GM12873 (cell line): ENCODE results near the gene UAP1L1.

Source experiments
- TF ChIP-seq, protein P1 (sequence below): IDR thresholded peaks from 2 replicates; pipeline ENCODE4 v1.5.1; 2012; ENCODE audit warnings: low read depth, mild to moderate bottlenecking, moderate library complexity, low read length, control low read depth; ENCODE audit not compliant: insufficient read depth; ENCODE audit errors: missing control alignments

Gene UAP1L1

DNA sequence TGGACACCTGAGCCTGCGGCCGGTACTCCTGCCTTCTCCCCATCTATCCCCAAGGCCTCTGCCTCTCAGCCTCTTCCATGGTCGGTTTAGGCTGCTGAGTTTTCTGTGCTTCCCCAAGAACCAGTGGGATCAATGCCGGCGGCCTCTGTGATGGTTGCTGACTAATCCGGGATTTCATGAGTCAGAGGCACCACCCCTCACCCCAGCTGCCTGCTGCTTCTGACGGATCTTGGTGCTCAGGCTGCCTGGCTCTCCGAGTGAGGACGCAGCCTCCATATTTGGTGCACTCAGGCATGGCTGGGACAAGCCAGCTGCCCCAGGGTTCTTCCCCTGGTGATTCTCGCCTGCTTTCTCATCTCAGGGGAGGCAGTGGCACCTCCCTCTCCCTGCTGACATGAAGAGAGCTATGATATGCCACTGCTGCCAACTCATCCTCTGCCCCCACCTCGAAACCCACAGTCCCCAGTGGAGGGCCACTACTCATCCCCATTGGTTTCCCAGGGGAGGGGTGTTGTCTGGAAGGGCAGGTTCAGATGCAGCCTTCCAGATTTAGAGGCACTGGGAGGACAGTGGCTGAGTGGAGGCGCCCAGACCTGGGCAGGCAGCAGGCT lies 6.2 kb downstream of the UAP1L1 start:
- TF ChIP-seq, protein P1, sequence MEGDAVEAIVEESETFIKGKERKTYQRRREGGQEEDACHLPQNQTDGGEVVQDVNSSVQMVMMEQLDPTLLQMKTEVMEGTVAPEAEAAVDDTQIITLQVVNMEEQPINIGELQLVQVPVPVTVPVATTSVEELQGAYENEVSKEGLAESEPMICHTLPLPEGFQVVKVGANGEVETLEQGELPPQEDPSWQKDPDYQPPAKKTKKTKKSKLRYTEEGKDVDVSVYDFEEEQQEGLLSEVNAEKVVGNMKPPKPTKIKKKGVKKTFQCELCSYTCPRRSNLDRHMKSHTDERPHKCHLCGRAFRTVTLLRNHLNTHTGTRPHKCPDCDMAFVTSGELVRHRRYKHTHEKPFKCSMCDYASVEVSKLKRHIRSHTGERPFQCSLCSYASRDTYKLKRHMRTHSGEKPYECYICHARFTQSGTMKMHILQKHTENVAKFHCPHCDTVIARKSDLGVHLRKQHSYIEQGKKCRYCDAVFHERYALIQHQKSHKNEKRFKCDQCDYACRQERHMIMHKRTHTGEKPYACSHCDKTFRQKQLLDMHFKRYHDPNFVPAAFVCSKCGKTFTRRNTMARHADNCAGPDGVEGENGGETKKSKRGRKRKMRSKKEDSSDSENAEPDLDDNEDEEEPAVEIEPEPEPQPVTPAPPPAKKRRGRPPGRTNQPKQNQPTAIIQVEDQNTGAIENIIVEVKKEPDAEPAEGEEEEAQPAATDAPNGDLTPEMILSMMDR = no peak

DNA sequence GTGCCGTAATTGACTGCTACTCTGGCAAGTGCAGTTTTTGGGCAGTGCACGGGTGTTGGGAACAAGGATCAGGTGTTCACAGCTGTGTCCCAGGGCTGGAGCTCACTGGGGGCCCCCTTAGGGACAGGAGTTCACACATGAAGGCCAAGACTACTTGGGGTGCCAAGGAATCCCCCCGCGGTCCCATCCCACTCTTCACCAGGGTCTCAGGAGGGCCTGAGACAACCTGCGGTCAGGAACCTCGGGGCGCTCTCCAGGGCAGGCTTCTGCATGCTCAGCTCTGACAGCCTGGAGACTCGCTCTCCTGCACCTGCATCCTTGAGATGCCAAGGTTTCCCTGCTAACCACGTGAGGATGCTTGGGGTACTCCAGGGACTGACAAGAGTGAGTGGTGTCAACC lies 7.2 kb downstream of the UAP1L1 start:
- TF ChIP-seq, protein P1 = no peak

DNA sequence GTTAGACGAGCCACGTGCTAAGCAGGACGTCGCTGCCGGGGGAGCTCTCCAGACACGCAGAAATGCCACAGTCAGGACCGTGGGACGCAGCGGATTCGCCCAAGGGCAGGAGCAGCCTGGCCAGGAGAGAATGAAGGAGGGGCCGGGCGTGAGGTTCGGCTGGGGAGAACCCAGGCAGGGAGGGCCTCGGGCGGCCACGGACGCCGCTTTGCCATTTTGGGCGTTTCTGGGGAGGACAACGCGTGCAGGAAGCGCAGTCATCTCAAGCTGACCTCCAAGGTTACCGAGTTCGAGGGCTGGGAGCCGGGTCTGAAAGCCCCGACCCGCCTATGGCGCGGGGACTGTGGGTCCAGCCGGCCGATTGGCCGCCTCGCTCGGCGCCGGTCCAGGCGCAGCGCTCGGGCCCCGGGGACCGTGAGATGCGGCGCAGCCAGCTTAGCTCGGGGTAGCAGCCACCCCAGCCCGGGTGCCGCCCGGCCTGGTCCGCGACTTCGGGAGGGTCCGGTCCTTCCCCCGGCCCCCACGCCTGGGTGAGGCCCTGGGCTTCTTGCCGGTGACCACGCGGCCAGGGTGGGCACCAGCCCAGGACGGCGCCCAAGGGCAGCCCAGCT lies 8.7 kb downstream of the UAP1L1 start:
- TF ChIP-seq, protein P1 = no peak

GRCh38 chr9:137086531-137087408 lies 9.5 kb downstream of the UAP1L1 start, which contains the start of gene MAN1B1:
TSS of gene MAN1B1 (plus strand) at chr9:137086985. CDS start at chr9:137087000, 15 bp downstream.
- TF ChIP-seq, protein P1 = no peak

DNA sequence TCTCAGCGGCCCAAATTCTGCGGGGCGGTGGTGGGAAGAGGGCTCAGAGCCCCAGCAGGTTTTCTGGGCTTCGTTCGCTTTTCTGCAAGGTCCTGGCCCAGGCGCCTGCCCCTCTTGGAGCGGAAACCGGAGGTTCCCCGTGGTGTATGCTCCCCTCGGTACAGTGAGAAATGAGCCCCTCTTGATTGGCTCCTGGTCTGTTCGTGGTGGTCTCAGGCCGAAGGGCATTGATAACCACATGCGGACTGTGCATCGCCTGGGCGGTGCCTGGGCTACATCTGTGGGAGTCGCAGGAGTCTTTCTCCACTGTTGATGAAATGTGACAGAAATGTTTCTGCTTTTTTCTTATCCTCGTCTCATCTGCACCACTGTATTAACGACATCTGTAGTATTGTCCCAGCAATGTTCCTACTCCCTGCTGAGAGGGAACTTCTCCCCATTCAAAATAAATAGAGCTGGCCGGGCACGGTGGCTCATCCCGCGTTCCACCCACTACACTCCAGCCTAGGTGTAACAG lies 10.2 kb downstream of the UAP1L1 start:
- TF ChIP-seq, protein P1 = no peak

DNA sequence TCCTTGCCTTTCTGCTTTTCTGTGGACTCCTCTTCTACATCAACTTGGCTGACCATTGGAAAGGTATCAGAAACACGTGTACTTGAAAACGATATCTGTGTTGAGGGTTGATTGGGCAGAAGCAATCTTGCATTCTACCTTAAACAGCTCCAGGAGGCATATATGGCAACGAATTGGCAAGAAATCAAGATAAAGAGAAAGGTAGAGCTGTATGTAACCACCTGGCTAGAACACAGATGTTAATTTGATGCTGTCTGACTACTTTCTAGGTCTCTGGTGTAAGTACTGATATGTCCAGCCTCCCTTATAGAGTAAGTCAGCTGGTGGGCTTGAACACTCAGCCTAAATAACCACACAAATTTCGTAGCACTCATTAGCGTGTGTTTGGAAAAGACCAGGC lies 10.8 kb downstream of the UAP1L1 start:
- TF ChIP-seq, protein P1 = no peak
